AG08395 (cell line): Measurements from ENCODE around the gene RPS15.

ENCODE experiments used
- DNase-seq: peaks from one replicate; pipeline ENCODE4 v3.0.0; 2012; ENCODE audit warnings: mixed read lengths, low spot score

Gene RPS15

GRCh38 chr19:1420590-1420989 is 17.6 kb upstream of the RPS15 start:
- DNase-seq = no peak

GRCh38 chr19:1421218-1421957 is 16.8 kb upstream of the RPS15 start:
- no peak for DNase-seq

GRCh38 chr19:1421958-1422305 is 16.3 kb upstream of the RPS15 start:
- no peak for DNase-seq

- no peak for DNase-seq
Observed at GRCh38 chr19:1422360-1422759, 15.8 kb upstream of the RPS15 start.

- DNase-seq = no peak
Observed at GRCh38 chr19:1422943-1423342, 15.3 kb upstream of the RPS15 start.

GRCh38 chr19:1423436-1424191 is 14.6 kb upstream of the RPS15 start:
- DNase-seq = no peak

GRCh38 chr19:1424192-1424955 is 13.8 kb upstream of the RPS15 start:
- no peak for DNase-seq

- DNase-seq = no peak
Observed at GRCh38 chr19:1425102-1425837, 12.9 kb upstream of the RPS15 start.

- DNase-seq = no peak
Observed at GRCh38 chr19:1425902-1426301, 12.3 kb upstream of the RPS15 start.

- DNase-seq = no peak
Observed at GRCh38 chr19:1426736-1427135, 11.5 kb upstream of the RPS15 start.

GRCh38 chr19:1427221-1427920 is 10.8 kb upstream of the RPS15 start:
- DNase-seq = no peak

- no peak for DNase-seq
Observed at GRCh38 chr19:1428738-1429391, 9.3 kb upstream of the RPS15 start.

GRCh38 chr19:1429750-1430149 is 8.4 kb upstream of the RPS15 start:
- DNase-seq = no peak

GRCh38 chr19:1430246-1430645 is 8.0 kb upstream of the RPS15 start:
- no peak for DNase-seq

GRCh38 chr19:1431759-1432506 is 6.3 kb upstream of the RPS15 start:
- DNase-seq = no peak

- no peak for DNase-seq
Observed at GRCh38 chr19:1432507-1432887, 5.7 kb upstream of the RPS15 start.

GRCh38 chr19:1433119-1434039 is 4.8 kb upstream of the RPS15 start:
- DNase-seq = no peak

- DNase-seq = no peak
Observed at GRCh38 chr19:1434040-1434366, 4.2 kb upstream of the RPS15 start.

- DNase-seq = no peak
Observed at GRCh38 chr19:1434577-1435060, 3.6 kb upstream of the RPS15 start.
